ENCODE data around the gene BIN1. TPM values are rescaled to one million over a fixed set of nuclear protein-coding genes. Genes with fewer than 3 reads are reported as not detected.

Gene BIN1
- total RNA-seq, 1 experiment from 2014 or later = 31.8 TPM

DNA sequence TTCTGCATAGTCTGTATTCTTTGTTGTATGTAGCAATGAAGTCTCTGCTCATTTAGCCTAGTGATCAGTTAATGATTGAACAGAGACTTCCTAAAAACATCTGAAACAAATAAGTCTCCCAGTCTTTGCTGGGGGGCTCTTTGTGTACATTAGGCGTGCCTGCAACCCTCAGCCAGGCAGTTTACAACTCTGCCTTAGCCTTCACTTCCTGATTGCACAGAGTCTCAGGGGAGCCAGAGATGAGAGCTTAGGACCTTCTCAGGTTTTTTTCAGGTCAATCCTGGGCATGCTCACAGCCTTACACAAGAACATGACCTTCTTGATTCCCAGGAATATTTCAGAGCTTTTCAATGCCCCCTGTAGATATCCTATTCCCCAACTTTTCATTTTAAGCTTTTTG lies 44.0 kb upstream of the BIN1 start:
- ATAC-seq = no peak
- CTCF ChIA-PET = no interaction called here
- no peaks in the 10 kb centered on the region for H3K9me2 ChIP-seq (ENCODE audit: insufficient read depth)
- H3K4me1 ChIP-seq (ENCODE audit: control insufficient read depth in 1 of 2, insufficient read depth in 2 of 2, low read length in 2 of 2) = peaks cover 3 to 11% of the 10 kb centered on the region in 2 experiments; a peak in 2 of 4 replicates
- no peaks in the 10 kb centered on the region for H4K20me1 ChIP-seq (ENCODE audit: insufficient read depth)
- H2AFZ ChIP-seq (ENCODE audit: low read depth, low read length, poor library complexity, severe bottlenecking) = no peak overlapping the region
- POLR2A ChIA-PET = no interaction called here
- H3K79me2 ChIP-seq (ENCODE audit: insufficient read depth, low read length) = no peaks in the 10 kb centered on the region
- H3K4me3 ChIP-seq (replicated peaks in 1 of 2; ENCODE audit: low read depth in 1 of 2, low read length in 2 of 2) = no peak overlapping the region
- H3K27ac ChIP-seq (ENCODE audit: low read depth, low read length) = no peak overlapping the region
- RAD21 ChIA-PET (ENCODE audit: low non-redundant PET in 1 of 2, low total read pairs in 2 of 2, uncharacterized antibody in 2 of 2, unreplicated experiment in 2 of 2) = no interaction called here
- no peaks in the 10 kb centered on the region for H3K9me3 ChIP-seq (ENCODE audit: control insufficient read depth in 1 of 2, insufficient read depth in 1 of 2, low read depth in 1 of 2, low read length in 2 of 2)
- no peak for TF ChIP-seq EZH2phosphoT487 (IDR thresholded peaks at IDR 0.05; ENCODE audit: borderline replicate concordance)
- no peak for TF ChIP-seq JUND (IDR thresholded peaks at IDR 0.05)
- TF ChIP-seq CEBPB (IDR thresholded peaks at IDR 0.05; ENCODE audit: low read depth) = no peak
- TF ChIP-seq, protein P1, sequence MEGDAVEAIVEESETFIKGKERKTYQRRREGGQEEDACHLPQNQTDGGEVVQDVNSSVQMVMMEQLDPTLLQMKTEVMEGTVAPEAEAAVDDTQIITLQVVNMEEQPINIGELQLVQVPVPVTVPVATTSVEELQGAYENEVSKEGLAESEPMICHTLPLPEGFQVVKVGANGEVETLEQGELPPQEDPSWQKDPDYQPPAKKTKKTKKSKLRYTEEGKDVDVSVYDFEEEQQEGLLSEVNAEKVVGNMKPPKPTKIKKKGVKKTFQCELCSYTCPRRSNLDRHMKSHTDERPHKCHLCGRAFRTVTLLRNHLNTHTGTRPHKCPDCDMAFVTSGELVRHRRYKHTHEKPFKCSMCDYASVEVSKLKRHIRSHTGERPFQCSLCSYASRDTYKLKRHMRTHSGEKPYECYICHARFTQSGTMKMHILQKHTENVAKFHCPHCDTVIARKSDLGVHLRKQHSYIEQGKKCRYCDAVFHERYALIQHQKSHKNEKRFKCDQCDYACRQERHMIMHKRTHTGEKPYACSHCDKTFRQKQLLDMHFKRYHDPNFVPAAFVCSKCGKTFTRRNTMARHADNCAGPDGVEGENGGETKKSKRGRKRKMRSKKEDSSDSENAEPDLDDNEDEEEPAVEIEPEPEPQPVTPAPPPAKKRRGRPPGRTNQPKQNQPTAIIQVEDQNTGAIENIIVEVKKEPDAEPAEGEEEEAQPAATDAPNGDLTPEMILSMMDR (IDR thresholded peaks at IDR 0.05 in 2 of 3, conservative IDR thresholded peaks at IDR 0.05 in 1 of 3; ENCODE audit: borderline replicate concordance in 1 of 3, insufficient read depth in 1 of 3, low read depth in 2 of 3, low read length in 2 of 3) = no peak
- TF ChIP-seq ELF1 (IDR thresholded peaks at IDR 0.05; ENCODE audit: borderline replicate concordance, low read depth) = no peak
- no peak overlapping the region for H3K4me2 ChIP-seq (ENCODE audit: low read length)
- BruUV-seq (replicated peaks) = no TSS peak
- H3K9ac ChIP-seq (ENCODE audit: low read length) = no peak overlapping the region
- no peaks in the 10 kb centered on the region for H3K27me3 ChIP-seq (ENCODE audit: insufficient read depth, low read length)
- no peak for DNase-seq (ENCODE audit: low read depth, low spot score)
- H3K36me3 ChIP-seq (ENCODE audit: control insufficient read depth in 1 of 2, insufficient read depth in 2 of 2, low read length in 2 of 2) = no peaks in the 10 kb centered on the region
- intact Hi-C loops (cut with micrococcal nuclease) = no loop called here

DNA sequence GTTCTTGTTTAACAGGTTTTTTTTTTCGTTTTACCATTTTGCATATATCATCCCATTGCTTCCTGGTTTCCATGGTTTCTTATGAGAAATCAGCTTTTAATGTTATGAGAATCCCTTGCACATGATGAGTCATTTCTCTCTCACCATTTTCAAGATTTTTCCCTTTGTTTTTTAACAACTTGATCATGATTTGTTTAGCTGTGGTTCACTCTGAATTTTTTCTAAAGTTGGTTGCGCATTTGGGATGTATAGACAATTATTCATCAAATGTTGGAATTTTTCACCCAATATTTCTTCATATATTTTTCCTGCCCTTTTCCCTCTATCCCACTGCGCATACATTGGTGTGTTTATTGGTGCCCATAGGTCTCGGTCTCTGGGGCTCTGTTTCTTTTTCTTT lies 42.4 kb upstream of the BIN1 start:
- ChIA-PET CTCF (no interaction called here), RAD21 (ENCODE audit: low non-redundant PET in 1 of 2, low total read pairs in 2 of 2, uncharacterized antibody in 2 of 2, unreplicated experiment in 2 of 2) (no interaction called here), POLR2A (no interaction called here)
- H3K9me2 ChIP-seq (ENCODE audit: insufficient read depth) = no peaks in the 10 kb centered on the region
- no peaks in the 10 kb centered on the region for H4K20me1 ChIP-seq (ENCODE audit: insufficient read depth)
- no peaks in the 10 kb centered on the region for H3K27me3 ChIP-seq (ENCODE audit: insufficient read depth, low read length)
- no peak overlapping the region for H3K27ac ChIP-seq (ENCODE audit: low read depth, low read length)
- TF ChIP-seq CEBPB (IDR thresholded peaks at IDR 0.05; ENCODE audit: low read depth) = no peak
- TF ChIP-seq, protein P2, sequence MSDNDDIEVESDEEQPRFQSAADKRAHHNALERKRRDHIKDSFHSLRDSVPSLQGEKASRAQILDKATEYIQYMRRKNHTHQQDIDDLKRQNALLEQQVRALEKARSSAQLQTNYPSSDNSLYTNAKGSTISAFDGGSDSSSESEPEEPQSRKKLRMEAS (IDR thresholded peaks at IDR 0.05) = no peak
- TF ChIP-seq EZH2 (IDR thresholded peaks at IDR 0.05) = no peak
- TF ChIP-seq SIN3A (IDR thresholded peaks at IDR 0.05; ENCODE audit: low read depth) = no peak
- no peak for TF ChIP-seq FOSL1 (IDR thresholded peaks at IDR 0.05; ENCODE audit: low read depth)
- TF ChIP-seq, protein P3, sequence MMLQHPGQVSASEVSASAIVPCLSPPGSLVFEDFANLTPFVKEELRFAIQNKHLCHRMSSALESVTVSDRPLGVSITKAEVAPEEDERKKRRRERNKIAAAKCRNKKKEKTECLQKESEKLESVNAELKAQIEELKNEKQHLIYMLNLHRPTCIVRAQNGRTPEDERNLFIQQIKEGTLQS (IDR thresholded peaks at IDR 0.05) = no peak
- no peak for TF ChIP-seq ELF1 (IDR thresholded peaks at IDR 0.05; ENCODE audit: borderline replicate concordance, low read depth)
- no peak for TF ChIP-seq ZFX (IDR thresholded peaks at IDR 0.05)
- TF ChIP-seq CBX3 (IDR thresholded peaks at IDR 0.05; ENCODE audit: low read depth) = no peak
- no peak for TF ChIP-seq JUND (IDR thresholded peaks at IDR 0.05)
- no peak for TF ChIP-seq SP1 (IDR thresholded peaks at IDR 0.05; ENCODE audit: low read depth)
- H3K4me3 ChIP-seq (replicated peaks in 1 of 2; ENCODE audit: low read depth in 1 of 2, low read length in 2 of 2) = no peak overlapping the region
- H3K9me3 ChIP-seq (ENCODE audit: control insufficient read depth in 1 of 2, insufficient read depth in 1 of 2, low read depth in 1 of 2, low read length in 2 of 2) = no peaks in the 10 kb centered on the region
- H3K4me2 ChIP-seq (ENCODE audit: low read length) = no peak overlapping the region
- intact Hi-C loops (cut with micrococcal nuclease) = no loop called here
- peaks cover 3 to 21% of the 10 kb centered on the region in 2 experiments; a peak in 2 of 4 replicates for H3K4me1 ChIP-seq (ENCODE audit: control insufficient read depth in 1 of 2, insufficient read depth in 2 of 2, low read length in 2 of 2)
- DNase-seq (ENCODE audit: low read depth, low spot score) = no peak
- H2AFZ ChIP-seq (ENCODE audit: low read depth, low read length, poor library complexity, severe bottlenecking) = no peak overlapping the region
- ATAC-seq = no peak
- no peaks in the 10 kb centered on the region for H3K79me2 ChIP-seq (ENCODE audit: insufficient read depth, low read length)
- no peak overlapping the region for H3K9ac ChIP-seq (ENCODE audit: low read length)
- H3K36me3 ChIP-seq (ENCODE audit: control insufficient read depth in 1 of 2, insufficient read depth in 2 of 2, low read length in 2 of 2) = no peaks in the 10 kb centered on the region
- BruUV-seq (replicated peaks) = no TSS peak
